ENCODE measurements around the gene HDAC4. TPM values are rescaled to one million over a fixed set of nuclear protein-coding genes. Genes with fewer than 3 reads are reported as not detected.

The HDAC4 gene
- total RNA-seq, 6 experiments from 2014 or later, result 7.4 to 13.0 (median 9.5) TPM

- DNase-seq, result no peak
- TF ChIP-seq CTCF (IDR thresholded peaks at IDR 0.05), result no peak
- Mint-ChIP-seq H3K27ac (no peak overlapping the region), H3K4me3 (no peak overlapping the region), H3K36me3 (ENCODE audit: low read depth) (peaks cover 1% of the 10 kb centered on the region; the same call in 1 of the 2 replicates), H3K9me3 (no peaks in the 10 kb centered on the region), H3K27me3 (ENCODE audit: insufficient read depth) (no peaks in the 10 kb centered on the region), H3K4me1 (ENCODE audit: low read depth) (no peaks in the 10 kb centered on the region)
These were observed 245.6 kb downstream of the HDAC4 start for GRCh38 chr2:239154971-239155805.

- TF ChIP-seq CTCF (IDR thresholded peaks at IDR 0.05), result no peak
- Mint-ChIP-seq H3K36me3 (ENCODE audit: low read depth) (no peaks in the 10 kb centered on the region), H3K4me3 (no peak overlapping the region), H3K4me1 (ENCODE audit: low read depth) (no peaks in the 10 kb centered on the region), H3K9me3 (no peaks in the 10 kb centered on the region), H3K27me3 (ENCODE audit: insufficient read depth) (no peaks in the 10 kb centered on the region), H3K27ac (no peak overlapping the region)
- DNase-seq, result no peak
These were observed 246.8 kb downstream of the HDAC4 start for GRCh38 chr2:239153806-239154591.

DNA sequence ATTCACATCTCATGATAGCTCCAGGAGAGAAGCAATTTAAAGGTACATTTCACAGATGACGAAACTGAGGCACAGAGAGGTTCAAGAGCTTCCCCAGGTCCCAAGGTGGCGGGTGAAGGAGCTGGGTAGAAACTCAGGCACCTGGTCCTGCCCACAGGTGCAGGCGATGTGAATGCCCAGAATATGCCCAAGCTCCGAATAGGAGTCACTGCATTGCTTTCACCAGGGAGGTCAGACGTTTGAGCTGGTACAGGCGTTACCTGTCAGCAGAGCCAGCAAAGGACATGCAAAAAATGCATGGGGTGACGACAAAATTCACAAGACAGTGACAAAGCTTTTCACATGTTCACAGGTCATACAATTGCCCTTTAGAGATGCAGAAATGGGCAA is 247.9 kb downstream of the HDAC4 start:
- no peak for DNase-seq
- no peaks in the 10 kb centered on the region for H3K36me3 Mint-ChIP-seq (ENCODE audit: low read depth)
- H3K9me3 Mint-ChIP-seq, result no peaks in the 10 kb centered on the region
- TF ChIP-seq CTCF (IDR thresholded peaks at IDR 0.05), result no peak
- no peaks in the 10 kb centered on the region for H3K27me3 Mint-ChIP-seq (ENCODE audit: insufficient read depth)
- no peak overlapping the region for H3K27ac Mint-ChIP-seq
- no peak overlapping the region for H3K4me3 Mint-ChIP-seq
- H3K4me1 Mint-ChIP-seq (ENCODE audit: low read depth), result no peaks in the 10 kb centered on the region

DNA sequence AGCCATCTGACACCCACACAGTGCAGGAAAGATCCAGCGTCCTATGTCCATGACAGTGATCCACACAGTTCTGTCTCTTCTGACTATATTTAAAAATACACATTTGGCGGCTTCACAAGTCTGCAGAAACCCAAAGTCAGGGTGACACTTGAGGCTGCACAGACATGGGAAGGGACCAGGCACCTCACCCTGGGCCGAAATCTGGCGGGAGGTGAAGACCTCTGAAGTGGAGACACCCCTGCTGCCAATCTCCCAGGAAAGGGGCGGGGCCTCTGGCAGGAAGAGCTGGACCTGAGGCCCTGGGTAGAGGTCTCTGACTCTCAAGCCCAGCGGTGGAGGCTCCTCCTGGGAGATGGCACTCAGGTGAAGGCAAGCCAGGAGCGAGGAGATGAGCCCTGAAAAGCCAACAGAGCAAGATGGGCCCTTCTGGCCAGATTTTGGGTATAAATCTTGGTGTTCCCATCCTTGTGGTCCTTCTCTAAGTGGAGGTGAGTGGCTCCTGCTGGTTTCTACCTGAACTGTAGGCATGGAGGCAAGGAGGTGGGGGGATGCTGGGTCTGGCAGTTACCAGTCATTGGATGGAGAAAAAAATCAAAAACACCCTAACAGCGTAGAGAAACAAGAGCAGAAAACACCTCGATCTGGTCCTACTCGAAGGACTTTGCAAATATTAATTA is 248.4 kb downstream of the HDAC4 start:
- H3K9me3 Mint-ChIP-seq, result no peaks in the 10 kb centered on the region
- H3K4me3 Mint-ChIP-seq, result no peak overlapping the region
- no peaks in the 10 kb centered on the region for H3K27me3 Mint-ChIP-seq (ENCODE audit: insufficient read depth)
- no peak for TF ChIP-seq CTCF (IDR thresholded peaks at IDR 0.05)
- DNase-seq, result no peak
- H3K36me3 Mint-ChIP-seq (ENCODE audit: low read depth), result no peaks in the 10 kb centered on the region
- no peak overlapping the region for H3K27ac Mint-ChIP-seq
- H3K4me1 Mint-ChIP-seq (ENCODE audit: low read depth), result no peaks in the 10 kb centered on the region

DNA sequence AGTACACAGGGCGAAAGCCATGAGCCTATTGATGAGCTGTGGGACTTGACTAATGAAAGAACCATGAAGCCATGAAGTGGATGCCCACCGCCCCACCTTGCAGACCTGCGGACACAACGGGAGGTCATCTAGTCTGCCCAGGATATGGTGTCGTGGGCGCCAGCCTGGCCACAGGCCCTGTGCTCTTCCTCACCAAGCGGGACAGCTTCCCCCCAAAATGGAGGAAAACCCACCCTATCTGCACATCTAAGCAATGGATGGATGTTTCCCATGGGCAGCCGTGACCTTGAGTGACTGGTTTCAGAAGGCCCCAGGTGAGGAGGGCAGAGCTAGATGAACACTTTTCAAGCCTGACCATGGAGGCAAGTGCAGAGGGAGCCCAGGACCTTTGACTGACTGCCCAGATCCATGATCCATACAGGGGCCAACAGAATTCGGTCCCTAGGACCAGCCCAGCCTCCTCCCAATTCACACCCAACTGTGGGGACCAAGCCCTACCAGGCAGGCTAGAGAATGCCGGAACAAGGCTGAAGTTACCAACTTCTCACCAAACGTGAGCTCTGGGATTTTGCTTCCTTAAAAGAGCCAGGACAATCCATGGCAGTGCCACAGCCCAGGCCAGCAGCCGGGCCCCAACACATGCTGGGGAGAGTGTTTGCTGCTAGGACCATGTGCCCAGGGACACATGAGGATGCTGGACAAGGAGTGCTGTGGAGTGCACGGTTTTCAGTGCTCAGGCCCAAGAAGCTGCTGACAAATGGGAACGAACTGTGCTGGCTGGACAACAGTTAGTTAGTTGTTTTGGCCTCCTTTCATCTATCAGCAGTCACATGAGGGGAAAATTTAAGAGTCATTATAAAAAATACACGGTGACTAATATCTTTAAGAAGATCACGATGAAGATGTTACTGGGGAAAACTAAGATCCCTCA is 249.4 kb downstream of the HDAC4 start:
- no peak for DNase-seq
- no peak overlapping the region for H3K27ac Mint-ChIP-seq
- no peaks in the 10 kb centered on the region for H3K9me3 Mint-ChIP-seq

More for the DNA sequence above, 249.4 kb downstream of the HDAC4 start:
- H3K36me3 Mint-ChIP-seq (ENCODE audit: low read depth), result no peaks in the 10 kb centered on the region
- no peak for TF ChIP-seq CTCF (IDR thresholded peaks at IDR 0.05)
- H3K4me3 Mint-ChIP-seq, result no peak overlapping the region
- no peaks in the 10 kb centered on the region for H3K27me3 Mint-ChIP-seq (ENCODE audit: insufficient read depth)
- no peaks in the 10 kb centered on the region for H3K4me1 Mint-ChIP-seq (ENCODE audit: low read depth)
